HL-60 (cell line): Measurements from ENCODE around the gene RHBDL3.
A peak's percentile ranks its signal among the peaks of the same experiment; 100 is the strongest.

Experiments
- DNase-seq, 2 experiments: peaks; one replicate each; pipeline ENCODE4 v3.0.0-alpha.2; 2010 to 2020; ENCODE audit warnings: low read depth in 1 of 2, low spot score in 1 of 2
- H3K27ac ChIP-seq: fragments of 250-450 bp; sonication (Bioruptor Pico); replicated peaks from 2 replicates; pipeline ENCODE4 v1.5.1; 2020; ENCODE audit warnings: mild to moderate bottlenecking, moderate library complexity
- H3K27me3 ChIP-seq: fragments of 250-450 bp; sonication (Bioruptor Pico); 2 replicates; pipeline ENCODE4 v1.5.1; 2021; ENCODE audit warnings: mild to moderate bottlenecking, moderate library complexity; ENCODE audit not compliant: insufficient read depth, poor library complexity, severe bottlenecking
- H3K4me3 ChIP-seq: replicated peaks from 2 replicates; pipeline ENCODE4 v1.5.1; 2011; ENCODE audit warnings: mild to moderate bottlenecking, control low read depth, low read length; ENCODE audit not compliant: insufficient read depth
- CTCF ChIP-seq: IDR thresholded peaks from one replicate; pipeline ENCODE4 v1.5.1; 2011; ENCODE audit warnings: low read length, control low read depth, inconsistent platforms; ENCODE audit not compliant: insufficient read depth
- GABPA ChIP-seq: IDR thresholded peaks from 2 replicates; pipeline ENCODE4 v1.6.1; 2012; ENCODE audit warnings: low read depth
- POLR2AphosphoS5 ChIP-seq: IDR thresholded peaks from 2 replicates; pipeline ENCODE4 v1.6.1; 2012; ENCODE audit warnings: low read depth
- REST ChIP-seq: IDR thresholded peaks from 2 replicates; pipeline ENCODE4 v1.6.1; 2012; ENCODE audit warnings: low read depth; ENCODE audit not compliant: insufficient replicate concordance
- SPI1 ChIP-seq: IDR thresholded peaks from 2 replicates; pipeline ENCODE4 v1.6.1; 2012; ENCODE audit warnings: low read depth, mild to moderate bottlenecking, borderline replicate concordance

Gene RHBDL3

GRCh38 chr17:32266051-32266388, 388 bp downstream of the RHBDL3 start:
- no peak overlapping the region for H3K27ac ChIP-seq
- H3K27me3 ChIP-seq, result peaks cover 74% of the 10 kb centered on the region
- no peak for DNase-seq
- H3K4me3 ChIP-seq, result peak overlapping the region; percentile 42
- TF ChIP-seq SPI1 (no peak), POLR2AphosphoS5 (no peak), GABPA (no peak), CTCF (no peak), REST (no peak)

- H3K27me3 ChIP-seq, result peaks cover 68% of the 10 kb centered on the region
- H3K27ac ChIP-seq, result no peak overlapping the region
- TF ChIP-seq REST (no peak), CTCF (no peak), GABPA (no peak), POLR2AphosphoS5 (no peak), SPI1 (no peak)
- H3K4me3 ChIP-seq, result peak overlapping the region; percentile 42
- no peak for DNase-seq
Measured at GRCh38 chr17:32266389-32267301, 1.0 kb downstream of the RHBDL3 start.

- no peak for DNase-seq
- no peak for TF ChIP-seq SPI1
- TF ChIP-seq GABPA, result no peak
- TF ChIP-seq POLR2AphosphoS5, result no peak
- TF ChIP-seq REST, result no peak
- no peak for TF ChIP-seq CTCF
- H3K4me3 ChIP-seq, result no peak overlapping the region
- H3K27ac ChIP-seq, result no peak overlapping the region
- peaks cover 58% of the 10 kb centered on the region for H3K27me3 ChIP-seq
Measured at GRCh38 chr17:32267690-32268205, 2.1 kb downstream of the RHBDL3 start.
